Measurements from ENCODE around the gene CELF2. TPM values are rescaled to one million over a fixed set of nuclear protein-coding genes. Genes with fewer than 3 reads are reported as not detected.
A peak's percentile ranks its signal among the peaks of the same experiment; 100 is the strongest.

Gene CELF2
- total and polyA plus RNA-seq, 9 of the 15 experiments (the other 6 are each of a cell fraction or from before 2014, with no cell fraction given): 4.0 to 20.3 (median 11.1) TPM

GRCh38 chr10:11141571-11142091, 124.0 kb downstream of the CELF2 start (continued):
- no peak for TF ChIP-seq SRSF7 (optimal IDR thresholded peaks at IDR 0.05; ENCODE audit: low read depth, low read length)
- no peak for TF ChIP-seq SUPT5H (IDR thresholded peaks at IDR 0.05)
- TF ChIP-seq, protein P1, sequence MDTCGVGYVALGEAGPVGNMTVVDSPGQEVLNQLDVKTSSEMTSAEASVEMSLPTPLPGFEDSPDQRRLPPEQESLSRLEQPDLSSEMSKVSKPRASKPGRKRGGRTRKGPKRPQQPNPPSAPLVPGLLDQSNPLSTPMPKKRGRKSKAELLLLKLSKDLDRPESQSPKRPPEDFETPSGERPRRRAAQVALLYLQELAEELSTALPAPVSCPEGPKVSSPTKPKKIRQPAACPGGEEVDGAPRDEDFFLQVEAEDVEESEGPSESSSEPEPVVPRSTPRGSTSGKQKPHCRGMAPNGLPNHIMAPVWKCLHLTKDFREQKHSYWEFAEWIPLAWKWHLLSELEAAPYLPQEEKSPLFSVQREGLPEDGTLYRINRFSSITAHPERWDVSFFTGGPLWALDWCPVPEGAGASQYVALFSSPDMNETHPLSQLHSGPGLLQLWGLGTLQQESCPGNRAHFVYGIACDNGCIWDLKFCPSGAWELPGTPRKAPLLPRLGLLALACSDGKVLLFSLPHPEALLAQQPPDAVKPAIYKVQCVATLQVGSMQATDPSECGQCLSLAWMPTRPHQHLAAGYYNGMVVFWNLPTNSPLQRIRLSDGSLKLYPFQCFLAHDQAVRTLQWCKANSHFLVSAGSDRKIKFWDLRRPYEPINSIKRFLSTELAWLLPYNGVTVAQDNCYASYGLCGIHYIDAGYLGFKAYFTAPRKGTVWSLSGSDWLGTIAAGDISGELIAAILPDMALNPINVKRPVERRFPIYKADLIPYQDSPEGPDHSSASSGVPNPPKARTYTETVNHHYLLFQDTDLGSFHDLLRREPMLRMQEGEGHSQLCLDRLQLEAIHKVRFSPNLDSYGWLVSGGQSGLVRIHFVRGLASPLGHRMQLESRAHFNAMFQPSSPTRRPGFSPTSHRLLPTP (IDR thresholded peaks at IDR 0.05; ENCODE audit: borderline replicate concordance, extremely low read depth, insufficient read length): no peak
- no peak for TF ChIP-seq MCM3 (IDR thresholded peaks at IDR 0.05)
- TF ChIP-seq, protein P2, sequence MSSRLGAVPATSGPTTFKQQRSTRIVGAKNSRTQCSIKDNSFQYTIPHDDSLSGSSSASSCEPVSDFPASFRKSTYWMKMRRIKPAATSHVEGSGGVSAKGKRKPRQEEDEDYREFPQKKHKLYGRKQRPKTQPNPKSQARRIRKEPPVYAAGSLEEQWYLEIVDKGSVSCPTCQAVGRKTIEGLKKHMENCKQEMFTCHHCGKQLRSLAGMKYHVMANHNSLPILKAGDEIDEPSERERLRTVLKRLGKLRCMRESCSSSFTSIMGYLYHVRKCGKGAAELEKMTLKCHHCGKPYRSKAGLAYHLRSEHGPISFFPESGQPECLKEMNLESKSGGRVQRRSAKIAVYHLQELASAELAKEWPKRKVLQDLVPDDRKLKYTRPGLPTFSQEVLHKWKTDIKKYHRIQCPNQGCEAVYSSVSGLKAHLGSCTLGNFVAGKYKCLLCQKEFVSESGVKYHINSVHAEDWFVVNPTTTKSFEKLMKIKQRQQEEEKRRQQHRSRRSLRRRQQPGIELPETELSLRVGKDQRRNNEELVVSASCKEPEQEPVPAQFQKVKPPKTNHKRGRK (tag; IDR thresholded peaks at IDR 0.05): no peak
- no peak; the same call in 1 of the 2 replicates for TF ChIP-seq TARDBP (IDR thresholded peaks at IDR 0.05)
- peak; percentile 58; the same call in 1 of the 2 replicates for TF ChIP-seq CXXC5 (CRISPR knock-in tag; IDR thresholded peaks at IDR 0.05)
- peak in 1 of 2 experiments; percentile 85; a peak in 2 of 4 replicates for TF ChIP-seq HDAC1 (IDR thresholded peaks at IDR 0.05)
- TF ChIP-seq ZNF324 (CRISPR knock-in tag; IDR thresholded peaks at IDR 0.05): no peak
- no peak for TF ChIP-seq HEY1 (CRISPR knock-in tag; IDR thresholded peaks at IDR 0.05; ENCODE audit: borderline replicate concordance)
- TF ChIP-seq MBD2 (IDR thresholded peaks at IDR 0.05; ENCODE audit: borderline replicate concordance, low read depth): peak; percentile 71; the same call in 1 of the 2 replicates
- TF ChIP-seq, protein P3, sequence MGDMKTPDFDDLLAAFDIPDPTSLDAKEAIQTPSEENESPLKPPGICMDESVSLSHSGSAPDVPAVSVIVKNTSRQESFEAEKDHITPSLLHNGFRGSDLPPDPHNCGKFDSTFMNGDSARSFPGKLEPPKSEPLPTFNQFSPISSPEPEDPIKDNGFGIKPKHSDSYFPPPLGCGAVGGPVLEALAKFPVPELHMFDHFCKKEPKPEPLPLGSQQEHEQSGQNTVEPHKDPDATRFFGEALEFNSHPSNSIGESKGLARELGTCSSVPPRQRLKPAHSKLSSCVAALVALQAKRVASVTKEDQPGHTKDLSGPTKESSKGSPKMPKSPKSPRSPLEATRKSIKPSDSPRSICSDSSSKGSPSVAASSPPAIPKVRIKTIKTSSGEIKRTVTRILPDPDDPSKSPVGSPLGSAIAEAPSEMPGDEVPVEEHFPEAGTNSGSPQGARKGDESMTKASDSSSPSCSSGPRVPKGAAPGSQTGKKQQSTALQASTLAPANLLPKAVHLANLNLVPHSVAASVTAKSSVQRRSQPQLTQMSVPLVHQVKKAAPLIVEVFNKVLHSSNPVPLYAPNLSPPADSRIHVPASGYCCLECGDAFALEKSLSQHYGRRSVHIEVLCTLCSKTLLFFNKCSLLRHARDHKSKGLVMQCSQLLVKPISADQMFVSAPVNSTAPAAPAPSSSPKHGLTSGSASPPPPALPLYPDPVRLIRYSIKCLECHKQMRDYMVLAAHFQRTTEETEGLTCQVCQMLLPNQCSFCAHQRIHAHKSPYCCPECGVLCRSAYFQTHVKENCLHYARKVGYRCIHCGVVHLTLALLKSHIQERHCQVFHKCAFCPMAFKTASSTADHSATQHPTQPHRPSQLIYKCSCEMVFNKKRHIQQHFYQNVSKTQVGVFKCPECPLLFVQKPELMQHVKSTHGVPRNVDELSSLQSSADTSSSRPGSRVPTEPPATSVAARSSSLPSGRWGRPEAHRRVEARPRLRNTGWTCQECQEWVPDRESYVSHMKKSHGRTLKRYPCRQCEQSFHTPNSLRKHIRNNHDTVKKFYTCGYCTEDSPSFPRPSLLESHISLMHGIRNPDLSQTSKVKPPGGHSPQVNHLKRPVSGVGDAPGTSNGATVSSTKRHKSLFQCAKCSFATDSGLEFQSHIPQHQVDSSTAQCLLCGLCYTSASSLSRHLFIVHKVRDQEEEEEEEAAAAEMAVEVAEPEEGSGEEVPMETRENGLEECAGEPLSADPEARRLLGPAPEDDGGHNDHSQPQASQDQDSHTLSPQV (IDR thresholded peaks at IDR 0.05): no peak
- TF ChIP-seq, protein P4, sequence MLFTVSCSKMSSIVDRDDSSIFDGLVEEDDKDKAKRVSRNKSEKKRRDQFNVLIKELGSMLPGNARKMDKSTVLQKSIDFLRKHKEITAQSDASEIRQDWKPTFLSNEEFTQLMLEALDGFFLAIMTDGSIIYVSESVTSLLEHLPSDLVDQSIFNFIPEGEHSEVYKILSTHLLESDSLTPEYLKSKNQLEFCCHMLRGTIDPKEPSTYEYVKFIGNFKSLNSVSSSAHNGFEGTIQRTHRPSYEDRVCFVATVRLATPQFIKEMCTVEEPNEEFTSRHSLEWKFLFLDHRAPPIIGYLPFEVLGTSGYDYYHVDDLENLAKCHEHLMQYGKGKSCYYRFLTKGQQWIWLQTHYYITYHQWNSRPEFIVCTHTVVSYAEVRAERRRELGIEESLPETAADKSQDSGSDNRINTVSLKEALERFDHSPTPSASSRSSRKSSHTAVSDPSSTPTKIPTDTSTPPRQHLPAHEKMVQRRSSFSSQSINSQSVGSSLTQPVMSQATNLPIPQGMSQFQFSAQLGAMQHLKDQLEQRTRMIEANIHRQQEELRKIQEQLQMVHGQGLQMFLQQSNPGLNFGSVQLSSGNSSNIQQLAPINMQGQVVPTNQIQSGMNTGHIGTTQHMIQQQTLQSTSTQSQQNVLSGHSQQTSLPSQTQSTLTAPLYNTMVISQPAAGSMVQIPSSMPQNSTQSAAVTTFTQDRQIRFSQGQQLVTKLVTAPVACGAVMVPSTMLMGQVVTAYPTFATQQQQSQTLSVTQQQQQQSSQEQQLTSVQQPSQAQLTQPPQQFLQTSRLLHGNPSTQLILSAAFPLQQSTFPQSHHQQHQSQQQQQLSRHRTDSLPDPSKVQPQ (CRISPR knock-in tag; IDR thresholded peaks at IDR 0.05; ENCODE audit: borderline replicate concordance): no peak
- TF ChIP-seq FOXJ2 (tag; IDR thresholded peaks at IDR 0.05): peak; percentile 73; the same call in 1 of the 2 replicates
- TF ChIP-seq PKNOX1 (IDR thresholded peaks at IDR 0.05): peak; percentile 93
- no peak for TF ChIP-seq SNAPC5 (CRISPR knock-in tag; IDR thresholded peaks at IDR 0.05)

Measured in K562 (cell line).